Activated naive CD8-positive, alpha-beta T cell treated with anti-CD3 and anti-CD28 coated beads, Interleukin-2, amount 10 ng/mL, durations not matched to agents 7 days and 5 days (primary cell): ENCODE measurements around the gene UQCRQ. TPM values are rescaled to one million over a fixed set of nuclear protein-coding genes. Genes with fewer than 3 reads are reported as not detected.
A peak's percentile ranks its signal among the peaks of the same experiment; 100 is the strongest.

Experiments
- ATAC-seq: fragments of 150-1000 bp; cut with Tn5 transposase; one replicate; pipeline ENCODE4 v1.10.0; 2021; ENCODE audit warnings: low read depth, moderate library complexity
- POLR2A ChIA-PET: fragments of 350-600 bp; sonication (Branson Sonifier 250); formaldehyde crosslinking; loops from one replicate; lab custom pipeline; 2021; ENCODE audit warnings: antibody characterized with exemption; lab: Charles Lee
- DNase-seq: peaks from one replicate; pipeline ENCODE4 v3.0.0; 2021
- H3K27ac Mint-ChIP-seq: one replicate; pipeline ENCODE4 v1.8.0; 2022; ENCODE audit warnings: mild to moderate bottlenecking, mixed read lengths
- H3K27me3 Mint-ChIP-seq: one replicate; pipeline ENCODE4 v1.8.0; 2022; ENCODE audit warnings: mild to moderate bottlenecking, moderate library complexity, mixed read lengths
- H3K36me3 Mint-ChIP-seq: one replicate; pipeline ENCODE4 v1.8.0; 2021; ENCODE audit warnings: mild to moderate bottlenecking, mixed read lengths
- H3K4me1 Mint-ChIP-seq: one replicate; pipeline ENCODE4 v1.8.0; 2021; ENCODE audit warnings: mixed read lengths
- H3K4me3 Mint-ChIP-seq: one replicate; pipeline ENCODE4 v1.8.0; 2022; ENCODE audit warnings: mild to moderate bottlenecking, moderate library complexity, mixed read lengths
- H3K9me3 Mint-ChIP-seq: one replicate; pipeline ENCODE4 v1.8.0; 2021; ENCODE audit warnings: mixed read lengths
- total RNA-seq, 2 experiments: library from RNA; stranded (reverse); gene quantifications; one replicate each; pipeline ENCODE4 v1.2.3, GENCODE V29; 2021

UQCRQ gene
- total RNA-seq, result 100 to 1,000 TPM; 278 to 286 TPM

- peak; percentile 98 for ATAC-seq
- H3K27ac Mint-ChIP-seq, result peak within 1 kb of the TSS; percentile 100
- peaks cover 5% of the 10 kb centered on the region for H3K27me3 Mint-ChIP-seq
- H3K9me3 Mint-ChIP-seq, result no peaks in the 10 kb centered on the region
- peak; percentile 87 for DNase-seq
- POLR2A ChIA-PET, result interaction anchor here (0.9 to 1.7 kb wide), 10 partner anchors 11 to 409 kb away, joined by 3 to 7 read pairs (median 4); partner anchors contain the start of genes HSPA4 and RAD50
- peak within 1 kb of the TSS; percentile 100 for H3K4me3 Mint-ChIP-seq
- H3K4me1 Mint-ChIP-seq, result peaks cover 21% of the 10 kb centered on the region
- H3K36me3 Mint-ChIP-seq, result peaks cover 12% of the 10 kb centered on the region
Measured at GRCh38 chr5:132866342-132867045, at the start of gene UQCRQ, which contains the start of gene GDF9. UQCRQ (plus strand) TSS chr5:132866642; CDS start chr5:132866882, 240 bp downstream. GDF9 (minus strand) TSS chr5:132866469; CDS start chr5:132864533, 1,936 bp downstream.

GRCh38 chr5:132817011-132817410 is 49.4 kb upstream of the UQCRQ start:
- H3K27ac Mint-ChIP-seq, result no peak overlapping the region
- ATAC-seq (no peak), DNase-seq (no peak)
- POLR2A ChIA-PET, result no interaction called here
- no peaks in the 10 kb centered on the region for H3K9me3 Mint-ChIP-seq
- no peak overlapping the region for H3K4me3 Mint-ChIP-seq
- peaks cover 31% of the 10 kb centered on the region for H3K27me3 Mint-ChIP-seq
- H3K36me3 Mint-ChIP-seq, result no peaks in the 10 kb centered on the region
- peaks cover 17% of the 10 kb centered on the region for H3K4me1 Mint-ChIP-seq

GRCh38 chr5:132819468-132819867 is 47.0 kb upstream of the UQCRQ start:
- Mint-ChIP-seq H3K27me3 (peaks cover 27% of the 10 kb centered on the region), H3K4me1 (peaks cover 16% of the 10 kb centered on the region), H3K9me3 (no peaks in the 10 kb centered on the region), H3K36me3 (no peaks in the 10 kb centered on the region), H3K4me3 (peak overlapping the region; percentile 76), H3K27ac (peak overlapping the region; percentile 65)
- ATAC-seq (no peak), DNase-seq (no peak)
- POLR2A ChIA-PET, result interaction anchor here (0.9 to 1.8 kb wide), 4 partner anchors 66 to 329 kb away, joined by 3 to 9 read pairs (median 5); partner anchors contain the start of genes CCNI2 and IRF1

DNA sequence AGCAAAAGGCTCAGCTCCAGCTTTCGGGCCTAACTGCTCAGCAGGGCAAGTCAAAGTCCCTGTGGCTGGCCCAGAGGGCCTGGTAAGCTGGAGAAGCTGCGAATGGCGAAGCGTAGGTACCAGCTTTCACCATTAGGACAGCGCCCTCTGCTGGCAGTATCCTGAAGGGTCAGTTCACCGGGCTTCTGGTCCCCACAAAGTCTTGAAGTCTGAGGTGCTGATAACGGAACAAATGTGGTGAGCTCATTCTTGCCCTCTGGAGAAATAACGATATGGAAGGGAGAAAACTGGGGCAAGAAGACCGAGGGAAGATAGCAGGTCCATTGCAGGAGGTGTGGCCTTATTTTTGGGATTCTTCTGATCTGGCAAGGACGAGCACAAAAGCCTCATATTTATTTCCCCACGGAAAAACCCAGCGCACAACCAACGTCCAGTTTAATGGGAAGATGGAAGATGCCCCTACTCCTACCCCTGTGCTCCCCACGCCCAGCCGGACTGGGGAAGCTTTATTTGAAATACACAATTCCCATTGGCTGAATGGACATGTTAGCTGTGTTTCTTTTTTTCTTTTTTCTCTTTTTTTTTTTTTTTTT is 46.2 kb upstream of the UQCRQ start:
- Mint-ChIP-seq H3K9me3 (no peaks in the 10 kb centered on the region), H3K4me3 (peak overlapping the region; percentile 75), H3K27me3 (peaks cover 22% of the 10 kb centered on the region), H3K36me3 (no peaks in the 10 kb centered on the region), H3K4me1 (peaks cover 21% of the 10 kb centered on the region), H3K27ac (peak overlapping the region; percentile 40)
- peak; percentile 89 for DNase-seq
- POLR2A ChIA-PET, result interaction anchor here (0.7 to 1.8 kb wide), 8 partner anchors 13 to 361 kb away, joined by 3 to 9 read pairs (median 4); partner anchors contain the start of genes CCNI2, IRF1 and KIF3A
- ATAC-seq, result peak; percentile 83

- Mint-ChIP-seq H3K4me1 (peaks cover 21% of the 10 kb centered on the region), H3K27ac (no peak overlapping the region), H3K9me3 (no peaks in the 10 kb centered on the region), H3K4me3 (no peak overlapping the region), H3K27me3 (peaks cover 19% of the 10 kb centered on the region), H3K36me3 (no peaks in the 10 kb centered on the region)
- no peak for DNase-seq
- no peak for ATAC-seq
- POLR2A ChIA-PET, result interaction anchor here (1.8 kb wide), 2 partner anchors 74 to 84 kb away, joined by 5 read pairs; partner anchors contain the start of genes CCNI2 and KIF3A
Measured at GRCh38 chr5:132821350-132821749, 45.1 kb upstream of the UQCRQ start.

DNA sequence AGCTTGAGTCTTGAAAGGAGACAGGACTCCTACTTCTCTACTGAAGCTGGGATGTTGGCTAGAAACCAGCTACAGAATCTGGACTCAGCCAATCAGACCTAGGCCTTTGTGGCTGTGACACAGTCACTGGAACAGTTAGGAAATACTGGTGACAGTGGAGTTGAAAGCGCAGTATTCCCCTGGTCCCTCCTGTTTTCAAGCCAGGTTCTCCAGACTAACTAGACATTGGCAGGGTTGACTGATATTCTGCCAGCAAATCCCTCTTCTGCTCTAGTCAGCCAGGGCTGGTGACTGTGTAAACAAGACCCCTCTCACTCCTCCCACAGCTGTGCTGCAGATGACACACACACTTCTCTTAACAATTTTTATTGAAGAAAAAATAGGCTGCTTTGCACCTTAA is 44.7 kb upstream of the UQCRQ start:
- POLR2A ChIA-PET, result interaction anchor here (1.8 kb wide), 1 partner anchor 84 kb away, joined by 5 read pairs; the partner anchor contains the start of gene KIF3A
- H3K36me3 Mint-ChIP-seq, result no peaks in the 10 kb centered on the region
- H3K27me3 Mint-ChIP-seq, result peaks cover 21% of the 10 kb centered on the region

GRCh38 chr5:132822650-132823480 is 43.6 kb upstream of the UQCRQ start:
- POLR2A ChIA-PET, result interaction anchor here (1.1 kb wide), 1 partner anchor 453 kb away, joined by 5 read pairs; the partner anchor contains the start of gene SLC22A5
- Mint-ChIP-seq H3K4me1 (peaks cover 24% of the 10 kb centered on the region), H3K9me3 (no peaks in the 10 kb centered on the region), H3K36me3 (peaks cover 2% of the 10 kb centered on the region), H3K27ac (no peak overlapping the region), H3K27me3 (peaks cover 31% of the 10 kb centered on the region), H3K4me3 (peak overlapping the region; percentile 63)
- ATAC-seq (no peak), DNase-seq (peak; percentile 60)

More for the DNA sequence above, 44.7 kb upstream of the UQCRQ start:
- H3K4me1 Mint-ChIP-seq, result peaks cover 21% of the 10 kb centered on the region
- H3K9me3 Mint-ChIP-seq, result no peaks in the 10 kb centered on the region
- no peak overlapping the region for H3K4me3 Mint-ChIP-seq
- no peak for ATAC-seq
- no peak for DNase-seq
- no peak overlapping the region for H3K27ac Mint-ChIP-seq

DNA sequence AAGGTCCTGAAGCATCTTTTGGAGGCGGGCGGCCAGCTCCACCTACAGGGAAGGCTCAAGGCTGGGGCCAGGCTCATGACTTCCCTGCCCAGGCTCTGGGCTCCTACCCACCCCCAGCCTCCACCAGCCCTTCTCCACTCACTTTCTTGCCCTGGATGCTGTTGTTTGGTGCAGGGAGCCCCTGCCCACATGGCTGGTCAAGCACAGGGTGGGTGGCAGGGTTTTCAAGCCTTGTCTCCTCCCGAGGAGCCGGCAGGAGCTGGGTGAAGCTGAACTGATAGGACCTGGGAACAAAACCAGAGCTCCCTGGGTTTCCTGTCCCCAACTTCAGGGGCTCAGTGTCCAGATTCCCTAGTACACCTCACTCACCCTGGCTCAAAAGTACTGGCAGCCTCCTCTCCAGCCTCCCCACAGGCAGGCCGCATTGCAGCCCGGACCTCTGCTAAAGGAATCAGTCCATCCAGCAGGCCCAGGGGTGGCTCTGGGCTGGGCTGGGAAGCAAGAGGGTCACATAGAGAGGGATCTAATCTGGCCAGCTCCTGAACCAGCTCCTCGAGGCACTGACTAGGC is 42.9 kb upstream of the UQCRQ start:
- no peak for ATAC-seq
- no peak for DNase-seq
- POLR2A ChIA-PET, result interaction anchor here (0.9 to 1.1 kb wide), 2 partner anchors 9 to 454 kb away, joined by 3 to 5 read pairs; partner anchors contain the start of gene SLC22A5
- peaks cover 2% of the 10 kb centered on the region for H3K36me3 Mint-ChIP-seq
- peaks cover 24% of the 10 kb centered on the region for H3K4me1 Mint-ChIP-seq
- H3K4me3 Mint-ChIP-seq, result peak overlapping the region; percentile 63
- H3K9me3 Mint-ChIP-seq, result no peaks in the 10 kb centered on the region
- H3K27me3 Mint-ChIP-seq, result peaks cover 33% of the 10 kb centered on the region
- no peak overlapping the region for H3K27ac Mint-ChIP-seq

DNA sequence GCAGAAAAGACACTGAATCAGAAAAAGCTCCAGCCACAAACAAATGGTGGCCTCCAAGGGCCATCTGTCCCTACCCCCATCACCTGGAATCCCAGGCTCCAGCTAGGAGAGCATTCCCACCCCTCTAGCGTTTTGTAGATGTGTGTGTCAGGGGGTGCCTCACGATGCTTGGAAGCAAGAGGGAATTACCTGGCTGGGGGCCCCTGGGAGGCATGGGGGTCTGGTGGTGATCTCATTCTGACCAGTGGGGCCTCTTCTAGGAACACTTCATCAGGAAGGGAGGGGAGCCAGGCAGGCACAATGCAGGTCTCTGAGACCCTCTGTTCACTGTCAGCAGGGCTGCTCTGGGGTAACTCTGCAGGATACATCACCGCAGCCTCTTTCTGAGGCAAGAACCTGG is 42.0 kb upstream of the UQCRQ start:
- DNase-seq (no peak), ATAC-seq (no peak)
- Mint-ChIP-seq H3K27me3 (peaks cover 39% of the 10 kb centered on the region), H3K9me3 (no peaks in the 10 kb centered on the region), H3K36me3 (peaks cover 2% of the 10 kb centered on the region), H3K4me3 (peak overlapping the region; percentile 75), H3K4me1 (peaks cover 22% of the 10 kb centered on the region), H3K27ac (no peak overlapping the region)
- POLR2A ChIA-PET, result interaction anchor here (0.9 to 1.3 kb wide), 5 partner anchors 9 to 1180 kb away, joined by 3 read pairs; partner anchors contain the start of genes CCNI2, GDF9, HSPA4 and UQCRQ

- Mint-ChIP-seq H3K4me1 (peaks cover 19% of the 10 kb centered on the region), H3K4me3 (peak overlapping the region; percentile 75), H3K9me3 (no peaks in the 10 kb centered on the region), H3K36me3 (peaks cover 2% of the 10 kb centered on the region), H3K27me3 (peaks cover 40% of the 10 kb centered on the region), H3K27ac (no peak overlapping the region)
- DNase-seq (peak; percentile 67), ATAC-seq (no peak)
- POLR2A ChIA-PET, result interaction anchor here (0.5 to 1.4 kb wide), 9 partner anchors 34 to 1180 kb away, joined by 3 to 4 read pairs (median 3); partner anchors contain the start of genes CCNI2, GDF9, HSPA4 and SEPTIN8
Measured at GRCh38 chr5:132825033-132825833, 41.2 kb upstream of the UQCRQ start.

GRCh38 chr5:132825834-132826391 is 40.5 kb upstream of the UQCRQ start:
- Mint-ChIP-seq H3K36me3 (peaks cover 2% of the 10 kb centered on the region), H3K27ac (no peak overlapping the region), H3K4me3 (peak overlapping the region; percentile 67), H3K4me1 (peaks cover 17% of the 10 kb centered on the region), H3K9me3 (no peaks in the 10 kb centered on the region), H3K27me3 (peaks cover 38% of the 10 kb centered on the region)
- POLR2A ChIA-PET, result interaction anchor here (1.2 to 1.4 kb wide), 2 partner anchors 49 to 72 kb away, joined by 3 read pairs; partner anchors contain the start of gene SEPTIN8
- DNase-seq (no peak), ATAC-seq (peak; percentile 41)
